H1 (cell line): ENCODE data around the gene SV2C. TPM values are rescaled to one million over a fixed set of nuclear protein-coding genes. Genes with fewer than 3 reads are reported as not detected.

Experiments used
- CTCF ChIA-PET: fragments of 300-600 bp; sonication (Branson Sonifier 250); formaldehyde crosslinking; loops from one replicate; lab custom pipeline; 2021; ENCODE audit not compliant: partially characterized antibody; lab: Charles Lee
- POLR2A ChIA-PET: fragments of 300-600 bp; sonication (Branson Sonifier 250); formaldehyde crosslinking; loops from one replicate; lab custom pipeline; 2021; ENCODE audit warnings: inconsistent platforms; ENCODE audit not compliant: partially characterized antibody; lab: Charles Lee
- DNase-seq, 2 experiments: peaks; one replicate each; pipeline versions ENCODE4 v3.0.0 to v3.0.0-alpha.2; 2010 to 2022; ENCODE audit warnings: low spot score in 2 of 2, low read depth in 1 of 2, mixed read lengths in 1 of 2
- FAIRE-seq: peaks from 2 replicates; lab custom pipeline; 2011; peaks lifted over from hg19 to GRCh38; lab: Jason Lieb, UNC
- H2AFZ ChIP-seq: 2 replicates; pipeline ENCODE4 v1.8.1; 2012; ENCODE audit warnings: low read length, inconsistent platforms
- H2AK5ac ChIP-seq: 2 replicates; pipeline ENCODE4 v1.6.1; 2013; ENCODE audit warnings: low read depth, low read length
- H2BK120ac ChIP-seq: replicated peaks from 2 replicates; pipeline ENCODE3; 2013; ENCODE audit warnings: low read depth, low read length, inconsistent platforms
- H2BK12ac ChIP-seq: 2 replicates; pipeline ENCODE4 v1.6.1; 2013; ENCODE audit warnings: low read depth, low read length
- H2BK15ac ChIP-seq: 2 replicates; pipeline ENCODE4 v1.6.1; 2013; ENCODE audit warnings: low read length
- H2BK20ac ChIP-seq: 2 replicates; pipeline ENCODE4 v1.6.1; 2013; ENCODE audit warnings: low read length
- H2BK5ac ChIP-seq: 2 replicates; pipeline ENCODE4 v1.6.1; 2013; ENCODE audit warnings: low read depth, low read length
- H3K14ac ChIP-seq: 2 replicates; pipeline ENCODE4 v1.6.1; 2013; ENCODE audit warnings: inconsistent platforms; ENCODE audit not compliant: insufficient read length
- H3K18ac ChIP-seq: 2 replicates; pipeline ENCODE4 v1.6.1; 2013; ENCODE audit warnings: low read length; ENCODE audit errors: extremely low read depth
- H3K23ac ChIP-seq: 2 replicates; pipeline ENCODE4 v1.6.1; 2013; ENCODE audit warnings: inconsistent platforms; ENCODE audit not compliant: insufficient read length
- H3K23me2 ChIP-seq: 2 replicates; pipeline ENCODE4 v1.6.1; 2013; ENCODE audit warnings: low read depth, low read length
- H3K27ac ChIP-seq: 2 replicates; pipeline ENCODE4 v1.6.1; 2011; ENCODE audit warnings: low read depth, low read length, inconsistent platforms
- H3K27me3 ChIP-seq, 4 experiments: replicated peaks in 1 of 4; 1 replicate in 1 of 4; 2 replicates in 3 of 4; pipeline versions ENCODE4 v1.6.1 to v1.8.1; 2011 to 2013; ENCODE audit warnings: low read length in 3 of 4, mild to moderate bottlenecking in 3 of 4, inconsistent platforms in 2 of 4, mixed read lengths in 2 of 4, moderate library complexity in 1 of 4; ENCODE audit not compliant: control insufficient read depth in 3 of 4, insufficient read depth in 3 of 4; ENCODE audit errors: extremely low read depth in 1 of 4
- H3K36me3 ChIP-seq, 4 experiments: 2 replicates each; pipeline versions ENCODE4 v1.6.1 to v1.8.1; 2011 to 2013; ENCODE audit warnings: mild to moderate bottlenecking in 4 of 4, low read length in 3 of 4, moderate library complexity in 2 of 4, control low read depth in 1 of 4, inconsistent platforms in 1 of 4; ENCODE audit not compliant: insufficient read depth in 4 of 4, control insufficient read depth in 2 of 4
- H3K4ac ChIP-seq: replicated peaks from 2 replicates; pipeline ENCODE3; 2013; ENCODE audit warnings: low read length, low read depth, mixed read lengths, inconsistent platforms; ENCODE audit not compliant: insufficient read length
- H3K4me1 ChIP-seq, 4 experiments: replicated peaks in 1 of 4; 1 replicate in 1 of 4; 2 replicates in 3 of 4; pipeline versions ENCODE4 v1.6.1 to v1.8.1; 2011 to 2013; ENCODE audit warnings: low read length in 3 of 4, inconsistent platforms in 2 of 4, mixed read lengths in 1 of 4; ENCODE audit not compliant: insufficient read depth in 4 of 4, control insufficient read depth in 3 of 4
- H3K4me2 ChIP-seq, 2 experiments: 2 replicates each; pipeline versions ENCODE4 v1.6.1 to v1.8.1; 2011 to 2013; ENCODE audit warnings: low read depth in 2 of 2, low read length in 2 of 2, control low read depth in 1 of 2, inconsistent platforms in 1 of 2, mild to moderate bottlenecking in 1 of 2; ENCODE audit not compliant: insufficient read depth in 1 of 2
- H3K4me3 ChIP-seq, 4 experiments: fragments of 200-600, 300-600 bp in 1 of 4; sonication (generic), shearing (Covaris generic), sonication (Bioruptor Twin) in 1 of 4; 2 replicates each; pipeline versions ENCODE4 v1.5.1 to v1.8.1; 2011 to 2016; ENCODE audit warnings: low read length in 4 of 4, low read depth in 3 of 4, control low read depth in 2 of 4, inconsistent platforms in 2 of 4, mild to moderate bottlenecking in 2 of 4, mixed read lengths in 1 of 4, moderate library complexity in 1 of 4; ENCODE audit not compliant: insufficient read depth in 2 of 4; ENCODE audit errors: extremely low read depth in 1 of 4
- H3K56ac ChIP-seq: replicated peaks from 2 replicates; pipeline ENCODE3; 2013; ENCODE audit warnings: low read depth, mild to moderate bottlenecking, mixed read lengths, low read length, inconsistent platforms; ENCODE audit not compliant: insufficient read length
- H3K79me1 ChIP-seq: 2 replicates; pipeline ENCODE4 v1.6.1; 2013; ENCODE audit warnings: low read depth, low read length, control low read depth
- H3K79me2 ChIP-seq, 2 experiments: 2 replicates each; pipeline versions ENCODE4 v1.6.1 to v1.8.1; 2012 to 2013; ENCODE audit warnings: low read length in 2 of 2, mild to moderate bottlenecking in 2 of 2, inconsistent platforms in 1 of 2; ENCODE audit not compliant: insufficient read depth in 2 of 2, control insufficient read depth in 1 of 2
- H3K9ac ChIP-seq, 4 experiments: replicated peaks in 1 of 4; 1 replicate in 1 of 4; 2 replicates in 3 of 4; pipeline versions ENCODE4 v1.6.1 to v1.8.1; 2011 to 2013; ENCODE audit warnings: low read depth in 3 of 4, low read length in 3 of 4, control low read depth in 2 of 4, mild to moderate bottlenecking in 2 of 4, moderate library complexity in 2 of 4, inconsistent platforms in 1 of 4; ENCODE audit errors: extremely low read depth in 1 of 4
- H3K9me3 ChIP-seq, 2 experiments: 2 replicates each; pipeline versions ENCODE4 v1.6.1 to v1.8.1; 2012 to 2013; ENCODE audit warnings: mild to moderate bottlenecking in 2 of 2, moderate library complexity in 2 of 2, control low read depth in 1 of 2, inconsistent platforms in 1 of 2, low read depth in 1 of 2, low read length in 1 of 2, mixed read lengths in 1 of 2; ENCODE audit not compliant: insufficient read depth in 2 of 2
- H4K20me1 ChIP-seq, 2 experiments: replicated peaks in 1 of 2; 2 replicates each; pipeline versions ENCODE3 to v1.8.1; 2011 to 2013; ENCODE audit warnings: inconsistent platforms in 2 of 2, low read length in 2 of 2, mild to moderate bottlenecking in 1 of 2; ENCODE audit not compliant: insufficient read depth in 2 of 2, control insufficient read depth in 1 of 2
- H4K5ac ChIP-seq: 2 replicates; pipeline ENCODE4 v1.6.1; 2013; ENCODE audit warnings: low read length, low read depth, mixed read lengths, inconsistent platforms; ENCODE audit not compliant: insufficient read length
- H4K8ac ChIP-seq: 2 replicates; pipeline ENCODE4 v1.8.0; 2013; ENCODE audit warnings: mild to moderate bottlenecking, moderate library complexity, low read length, inconsistent platforms; ENCODE audit not compliant: insufficient read depth; ENCODE audit errors: extremely low read depth
- H4K91ac ChIP-seq: replicated peaks from 2 replicates; pipeline ENCODE3; 2013; ENCODE audit warnings: low read length, mixed read lengths, inconsistent platforms; ENCODE audit not compliant: insufficient read length
- RXRA ChIP-seq: IDR thresholded peaks from 2 replicates; pipeline ENCODE4 v1.6.1; 2011; ENCODE audit warnings: low read depth, mild to moderate bottlenecking, low read length, moderate library complexity; ENCODE audit not compliant: insufficient read depth
- TEAD4 ChIP-seq: IDR thresholded peaks from 2 replicates; pipeline ENCODE4 v1.6.1; 2012; ENCODE audit warnings: low read depth, low read length, inconsistent platforms, mixed read lengths
- YY1 ChIP-seq: IDR thresholded peaks from 2 replicates; pipeline ENCODE4 v1.6.1; 2011; ENCODE audit warnings: low read depth, mild to moderate bottlenecking, low read length
- WGBS, 2 experiments: shearing (Covaris generic) in 1 of 2; methylation state at CpG; one replicate each; pipeline versions ENCODE4 v1.1.6 to v1.1.7; 2013 to 2015; ENCODE audit warnings: low lambda C conversion rate in 2 of 2, mixed read lengths in 2 of 2, inconsistent platforms in 1 of 2, low coverage in 1 of 2, missing lambda C conversion rate in 1 of 2; ENCODE audit not compliant: insufficient replicate concordance in 2 of 2, insufficient coverage in 1 of 2, insufficient read length in 1 of 2; ENCODE audit errors: extremely low coverage in 1 of 2, missing lambda C conversion rate in 1 of 2; 5-methylcytosine and 5-hydroxymethylcytosine counted together
- polyA plus RNA-seq, 7 experiments: library from polyadenylated mRNA; depleted of rRNA in 3 of 7; stranded (reverse) in 5 of 7; unstranded in 2 of 7; fragments of >200 nt in 5 of 7; fragments of 200-250 nt in 2 of 7; gene quantifications; 1 replicate in 5 of 7; 2 replicates in 1 of 7; 4 replicates in 1 of 7; pipeline versions ENCODE4 v1.2.1 to v1.2.3, GENCODE V29; 2011 to 2013; ENCODE audit warnings: missing spikeins in 2 of 7, mixed read lengths in 2 of 7
- total RNA-seq: library from RNA; stranded (reverse); fragmentation: NEBNext Ultra II Directional; extraction: Animal tissue kit (Norgen Biotek cat#: 25700); gene quantifications from 2 replicates; pipeline ENCODE4 v1.2.1, GENCODE V29; 2021

Gene SV2C
- total and polyA plus RNA-seq, 2 of the 8 experiments (the other 6 are each of a cell fraction or from before 2014, with no cell fraction given): 0.08 to 0.24 TPM

DNA sequence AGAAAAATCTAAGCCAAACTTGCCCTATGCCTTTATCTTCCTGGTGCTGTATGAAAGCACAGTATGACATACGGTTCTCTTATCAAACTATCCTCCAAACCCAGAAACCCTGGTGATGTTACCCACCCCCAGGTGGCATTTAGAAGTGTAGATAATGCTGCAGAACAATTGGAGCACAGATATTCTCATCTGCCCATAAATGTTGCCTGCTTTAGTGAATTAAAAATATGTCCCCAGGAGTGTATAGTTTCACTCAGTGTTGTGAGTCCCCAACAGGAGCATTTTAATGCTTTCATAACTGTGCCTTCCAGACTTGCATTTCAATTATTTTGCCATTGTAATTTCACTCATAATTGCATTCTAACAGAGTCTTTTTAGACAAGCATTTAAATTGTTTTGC, 50.8 kb downstream of the SV2C start:
- Histone ChIP-seq H3K4ac (no peak overlapping the region), H3K4me3 (no peak overlapping the region), H2BK120ac (no peak overlapping the region), H2BK5ac (no peak overlapping the region), H3K23ac (no peak overlapping the region), H2AFZ (no peak overlapping the region), H2AK5ac (no peak overlapping the region), H2BK12ac (no peak overlapping the region), H3K4me1 (no peaks in the 10 kb centered on the region), H4K8ac (no peak overlapping the region), H3K23me2 (no peaks in the 10 kb centered on the region), H3K27me3 (no peaks in the 10 kb centered on the region), H3K79me1 (no peaks in the 10 kb centered on the region), H4K20me1 (no peaks in the 10 kb centered on the region), H2BK15ac (no peak overlapping the region), H3K79me2 (no peaks in the 10 kb centered on the region), H3K36me3 (no peaks in the 10 kb centered on the region), H3K18ac (no peak overlapping the region), H3K9ac (no peak overlapping the region), H4K5ac (no peak overlapping the region), H4K91ac (no peak overlapping the region), H3K4me2 (no peak overlapping the region), H3K56ac (no peak overlapping the region), H2BK20ac (no peak overlapping the region), H3K14ac (no peak overlapping the region), H3K27ac (no peak overlapping the region), H3K9me3 (no peaks in the 10 kb centered on the region)
- no peak for DNase-seq
- 94% methylated on average over 1 of the region's 1 CpG; no CpG with 5 or more reads in 1 of the 2 experiments for WGBS, 2 experiments
- FAIRE-seq: no peak
- ChIA-PET CTCF (interaction anchor here (0.7 kb wide), 1 partner anchor 55 kb away, joined by 3 read pairs; no protein-coding TSS in a partner anchor), POLR2A (no interaction called here)
- no peak for TF ChIP-seq TEAD4
- TF ChIP-seq RXRA: no peak
- TF ChIP-seq YY1: no peak
